ENCODE data around the gene MSX2.
A peak's percentile ranks its signal among the peaks of the same experiment; 100 is the strongest.

Gene MSX2

GRCh38 chr5:174723315-174723978 is 935 bp upstream of the MSX2 start:
- peaks cover 4 to 9% of the 10 kb centered on the region in 2 donors for H3K4me1 Mint-ChIP-seq
- DNase-seq (no peak), ATAC-seq (replicated peaks) (no peak)
- H3K27me3 Mint-ChIP-seq = peaks cover 57 to 87% of the 10 kb centered on the region in 2 donors
- peak overlapping the region; percentile 93 for H3K27ac Mint-ChIP-seq
- H3K9me3 Mint-ChIP-seq = no peaks in the 10 kb centered on the region
- peaks cover 3% of the 10 kb centered on the region in 2 donors for H3K36me3 Mint-ChIP-seq
- H3K4me3 Mint-ChIP-seq = peak overlapping the region; percentile 16 to 29

DNA sequence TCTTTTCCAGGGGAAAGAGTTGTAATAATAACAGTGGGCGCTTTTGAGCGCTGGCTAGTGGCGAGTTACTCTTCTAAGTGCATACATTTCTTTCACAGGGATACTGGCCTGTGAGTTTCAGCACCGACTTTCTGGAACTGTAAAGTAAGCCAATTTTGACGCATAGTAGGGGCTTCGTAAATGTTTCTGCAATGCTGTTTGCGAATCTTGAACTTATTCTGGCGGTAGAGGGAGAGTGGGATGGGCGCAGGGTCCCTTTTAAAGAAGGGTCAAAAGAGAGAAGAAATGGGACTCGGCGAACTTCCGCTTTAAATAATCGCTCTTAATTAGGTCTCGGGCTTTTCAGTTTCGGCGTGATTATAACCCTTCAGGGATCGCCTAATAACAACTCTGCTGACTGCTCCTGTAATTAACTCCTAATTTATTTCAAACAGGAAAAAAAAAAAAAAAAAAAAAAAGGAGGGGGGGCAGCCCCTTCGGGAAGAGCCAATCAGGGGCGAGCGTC is 351 bp upstream of the MSX2 start:
- peaks cover 4 to 9% of the 10 kb centered on the region in 2 donors for H3K4me1 Mint-ChIP-seq
- H3K27ac Mint-ChIP-seq = peak overlapping the region; percentile 93
- peaks cover 56 to 87% of the 10 kb centered on the region in 2 donors for H3K27me3 Mint-ChIP-seq
- H3K4me3 Mint-ChIP-seq = peak overlapping the region; percentile 53 to 76
- DNase-seq (no peak), ATAC-seq (replicated peaks) (no peak)
- no peaks in the 10 kb centered on the region for H3K9me3 Mint-ChIP-seq
- H3K36me3 Mint-ChIP-seq = peaks cover 3% of the 10 kb centered on the region in 2 donors

DNA sequence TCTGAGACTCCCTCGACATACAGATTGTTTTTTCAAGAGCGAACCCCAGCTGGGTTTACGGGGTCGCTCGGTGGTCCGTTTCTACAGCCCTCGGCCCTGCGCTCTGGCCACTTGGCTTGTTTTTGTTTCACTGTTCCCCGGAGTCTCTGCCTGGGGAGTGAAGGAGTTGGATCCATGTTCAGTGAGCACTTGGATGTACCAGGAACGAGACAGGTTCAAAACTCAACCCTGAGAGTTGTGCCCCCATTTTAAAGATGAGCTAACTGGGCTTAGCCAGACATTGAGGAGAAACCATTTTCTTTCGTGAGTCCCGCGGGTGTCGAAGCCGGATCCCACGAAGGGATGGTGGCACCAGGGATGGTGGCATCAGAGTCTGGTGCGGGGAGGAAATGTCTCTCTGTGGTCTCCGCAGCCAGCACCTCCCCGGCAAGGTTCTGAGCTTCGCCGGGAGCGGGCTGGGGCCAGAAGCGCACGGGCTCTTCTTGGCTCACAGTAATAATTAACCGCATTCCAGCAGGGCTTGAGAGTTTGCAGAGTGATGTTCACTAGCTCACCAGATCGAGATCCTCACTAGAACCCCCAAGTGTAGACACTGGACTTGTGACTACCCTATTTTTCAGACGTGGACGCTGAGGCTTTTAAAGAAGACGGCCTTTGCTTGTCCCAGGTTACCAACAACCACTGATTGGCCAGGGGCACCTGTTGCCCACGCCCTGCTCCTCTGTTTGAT is 1.0 kb downstream of the MSX2 start:
- Mint-ChIP-seq H3K36me3 (peaks cover 3% of the 10 kb centered on the region in 2 donors), H3K4me1 (peaks cover 4 to 9% of the 10 kb centered on the region in 2 donors), H3K27ac (peak overlapping the region; percentile 42), H3K9me3 (no peaks in the 10 kb centered on the region), H3K27me3 (peaks cover 48 to 79% of the 10 kb centered on the region in 2 donors), H3K4me3 (no peak overlapping the region)
- ATAC-seq (replicated peaks) (no peak), DNase-seq (no peak)

- ATAC-seq (replicated peaks) (no peak), DNase-seq (no peak)
- peaks cover 4 to 9% of the 10 kb centered on the region in 2 donors for H3K4me1 Mint-ChIP-seq
- peaks cover 3 to 6% of the 10 kb centered on the region in 2 donors for H3K36me3 Mint-ChIP-seq
- no peaks in the 10 kb centered on the region for H3K9me3 Mint-ChIP-seq
- H3K27me3 Mint-ChIP-seq = peaks cover 49 to 81% of the 10 kb centered on the region in 2 donors
- H3K4me3 Mint-ChIP-seq = no peak overlapping the region
- peak overlapping the region; percentile 22 for H3K27ac Mint-ChIP-seq
Measured at GRCh38 chr5:174725991-174726601, 1.7 kb downstream of the MSX2 start.

- H3K27me3 Mint-ChIP-seq = peaks cover 53 to 87% of the 10 kb centered on the region in 2 donors
- ATAC-seq (replicated peaks) = no peak
- no peak overlapping the region for H3K4me3 Mint-ChIP-seq
- DNase-seq = no peak
- peaks cover 3 to 6% of the 10 kb centered on the region in 2 donors for H3K36me3 Mint-ChIP-seq
- H3K27ac Mint-ChIP-seq = no peak overlapping the region
- peaks cover 4 to 9% of the 10 kb centered on the region in 2 donors for H3K4me1 Mint-ChIP-seq
- no peaks in the 10 kb centered on the region for H3K9me3 Mint-ChIP-seq
Measured at GRCh38 chr5:174726916-174727793, 2.8 kb downstream of the MSX2 start.

DNA sequence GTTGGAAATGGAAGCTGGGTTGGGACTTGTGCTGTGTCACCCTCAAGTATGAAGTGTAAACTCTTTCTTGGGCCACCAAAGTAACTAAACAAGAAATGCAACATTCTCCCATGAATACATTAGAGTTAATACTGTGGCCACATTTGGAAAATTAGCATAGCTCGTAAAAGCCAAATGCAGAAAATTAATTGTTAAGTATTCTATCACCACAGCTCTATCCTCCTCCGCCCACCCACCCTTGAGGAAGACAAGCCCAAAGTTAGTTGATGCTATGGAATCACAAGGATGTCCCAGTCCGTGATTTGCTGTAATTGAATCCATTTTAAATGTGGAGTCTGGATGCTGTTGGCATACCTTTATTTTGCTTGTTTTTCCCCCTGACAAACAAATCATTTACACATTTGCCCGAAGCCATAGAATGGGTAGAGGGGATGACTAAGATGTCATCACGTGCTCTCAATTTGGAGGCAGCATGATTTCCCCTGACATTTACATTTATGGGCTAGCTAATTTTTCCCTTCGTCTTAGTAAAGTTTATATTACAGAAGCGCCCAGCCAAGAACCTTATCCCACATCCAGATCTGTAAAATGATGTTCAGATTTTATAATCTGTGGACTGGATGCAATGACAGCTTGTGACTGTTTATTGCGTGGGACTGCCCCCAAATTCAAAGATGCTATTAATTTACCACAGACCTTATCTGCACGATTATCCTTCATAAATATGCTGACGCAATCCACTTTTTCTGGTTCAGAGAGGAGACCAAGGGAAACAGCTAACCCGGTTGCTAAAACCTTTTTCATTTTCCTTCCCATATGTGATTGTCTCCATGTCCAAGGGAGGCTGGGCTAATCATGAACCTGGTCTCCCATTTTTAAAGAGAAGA is 3.7 kb downstream of the MSX2 start:
- H3K9me3 Mint-ChIP-seq = no peaks in the 10 kb centered on the region
- H3K4me3 Mint-ChIP-seq = no peak overlapping the region
- no peak overlapping the region for H3K27ac Mint-ChIP-seq
- ATAC-seq (replicated peaks) (no peak), DNase-seq (no peak)
- peaks cover 60 to 87% of the 10 kb centered on the region in 2 donors for H3K27me3 Mint-ChIP-seq
- H3K36me3 Mint-ChIP-seq = peaks cover 3 to 6% of the 10 kb centered on the region in 2 donors
- H3K4me1 Mint-ChIP-seq = peaks cover 4 to 9% of the 10 kb centered on the region in 2 donors

GRCh38 chr5:174729075-174729680 is 4.8 kb downstream of the MSX2 start:
- H3K36me3 Mint-ChIP-seq = peaks cover under 1 to 3% of the 10 kb centered on the region in 2 donors
- no peak overlapping the region for H3K4me3 Mint-ChIP-seq
- DNase-seq (no peak), ATAC-seq (replicated peaks) (no peak)
- H3K9me3 Mint-ChIP-seq = no peaks in the 10 kb centered on the region
- peaks cover 0 to 3% of the 10 kb centered on the region in 2 donors for H3K4me1 Mint-ChIP-seq
- no peak overlapping the region for H3K27ac Mint-ChIP-seq
- peaks cover 63 to 87% of the 10 kb centered on the region in 2 donors for H3K27me3 Mint-ChIP-seq

- Mint-ChIP-seq H3K27me3 (peaks cover 76 to 89% of the 10 kb centered on the region in 2 donors), H3K36me3 (peaks cover 3 to 5% of the 10 kb centered on the region in 2 donors), H3K4me1 (peaks cover 2 to 6% of the 10 kb centered on the region in 2 donors), H3K9me3 (no peaks in the 10 kb centered on the region), H3K27ac (peak overlapping the region; percentile 3), H3K4me3 (no peak overlapping the region)
- DNase-seq (no peak), ATAC-seq (replicated peaks) (no peak)
Measured at GRCh38 chr5:174731214-174732035, 7.0 kb downstream of the MSX2 start.

DNA sequence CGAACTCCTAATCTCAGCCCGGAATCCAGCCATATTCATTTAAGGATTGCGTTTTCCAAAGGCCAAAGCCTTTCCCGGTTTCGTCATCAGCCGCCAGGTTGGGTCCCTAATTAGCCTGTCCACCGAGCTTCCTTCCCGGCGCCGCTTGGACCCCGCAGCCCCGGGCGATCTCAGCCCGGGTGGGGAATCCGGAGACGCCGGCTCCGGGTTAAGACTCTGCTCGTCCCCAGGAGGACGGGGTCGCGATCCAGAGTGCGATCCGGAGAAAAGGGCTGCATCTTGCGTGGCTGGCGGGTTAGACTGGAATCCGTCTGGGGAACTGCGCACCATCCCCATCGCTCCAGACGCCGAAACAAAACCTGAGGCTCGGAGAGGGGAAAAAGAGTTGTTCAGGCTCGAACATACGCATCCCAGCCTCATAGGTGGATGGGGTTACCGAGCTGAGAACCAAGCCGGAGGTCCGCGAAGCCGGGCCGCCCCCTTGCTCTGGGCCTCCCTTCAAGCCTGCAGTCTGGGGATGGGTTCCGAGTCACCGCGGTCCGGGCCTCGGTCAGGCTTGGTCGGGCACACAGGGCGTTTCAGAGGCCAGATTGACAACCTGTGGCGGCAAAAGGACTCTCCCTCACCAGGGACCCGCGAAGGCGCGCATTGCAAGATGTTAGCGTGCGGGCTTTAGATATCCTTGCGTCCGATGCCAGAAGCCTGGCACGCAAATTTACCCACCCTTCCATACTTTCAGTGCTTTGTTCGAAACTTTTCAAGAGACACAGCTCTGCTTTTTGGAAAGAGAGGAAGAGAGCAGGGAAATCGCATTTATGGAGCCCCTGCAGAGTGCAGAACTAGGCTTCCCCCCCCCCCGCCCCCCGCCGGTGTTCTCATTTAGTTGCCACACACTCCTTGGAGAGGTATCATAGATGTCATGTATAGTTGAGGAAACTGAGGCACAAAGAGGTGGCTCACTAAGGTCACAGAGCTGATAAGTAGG is 7.9 kb downstream of the MSX2 start:
- Mint-ChIP-seq H3K27me3 (peaks cover 77 to 89% of the 10 kb centered on the region in 2 donors), H3K4me1 (peaks cover 2 to 6% of the 10 kb centered on the region in 2 donors), H3K9me3 (no peaks in the 10 kb centered on the region), H3K36me3 (peaks cover 3 to 5% of the 10 kb centered on the region in 2 donors), H3K27ac (peak overlapping the region; percentile 26), H3K4me3 (no peak overlapping the region)
- ATAC-seq (replicated peaks) (no peak), DNase-seq (no peak)

GRCh38 chr5:174733091-174733690 is 8.8 kb downstream of the MSX2 start:
- DNase-seq (no peak), ATAC-seq (replicated peaks) (no peak)
- Mint-ChIP-seq H3K9me3 (no peaks in the 10 kb centered on the region), H3K4me3 (no peak overlapping the region), H3K36me3 (peaks cover 3 to 5% of the 10 kb centered on the region in 2 donors), H3K27ac (no peak overlapping the region), H3K4me1 (peaks cover 2 to 6% of the 10 kb centered on the region in 2 donors), H3K27me3 (peaks cover 77 to 84% of the 10 kb centered on the region in 2 donors)

DNA sequence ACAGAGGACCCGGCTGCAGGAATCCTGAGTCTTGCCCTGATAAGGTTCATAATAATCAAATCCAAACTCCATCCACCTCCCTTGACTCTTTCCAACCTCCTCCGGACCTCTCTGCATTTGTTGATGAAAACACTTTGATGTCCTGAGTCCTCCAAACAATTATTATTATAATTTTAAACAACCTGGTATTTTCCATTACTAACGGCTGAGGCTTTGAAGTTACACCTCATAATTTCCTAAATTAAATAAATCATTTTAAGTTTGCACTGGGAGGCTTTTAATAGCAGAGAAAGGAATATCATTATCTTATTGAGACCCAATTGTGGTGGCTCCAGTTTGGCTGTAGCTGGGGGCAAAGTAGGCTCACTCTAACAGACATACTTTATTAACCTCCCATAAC is 9.5 kb downstream of the MSX2 start:
- ATAC-seq (replicated peaks) (no peak), DNase-seq (no peak)
- Mint-ChIP-seq H3K4me3 (no peak overlapping the region), H3K9me3 (no peaks in the 10 kb centered on the region), H3K4me1 (peaks cover 2 to 6% of the 10 kb centered on the region in 2 donors), H3K36me3 (peaks cover 3 to 5% of the 10 kb centered on the region in 2 donors), H3K27me3 (peaks cover 74 to 77% of the 10 kb centered on the region in 2 donors), H3K27ac (no peak overlapping the region)
